HCT116 (cell line): ENCODE results near the gene GALNT18. TPM values are rescaled to one million over a fixed set of nuclear protein-coding genes. Genes with fewer than 3 reads are reported as not detected.

ENCODE experiments used
- ATAC-seq: fragments of 200-7000 bp; cut with Tn5 transposase; 2 replicates; pipeline ENCODE4 v1.9.1; 2020; ENCODE audit warnings: mild to moderate bottlenecking, moderate library complexity
- BruUV-seq: library from RNA; stranded (reverse); fragments of 400-500 nt; replicated peaks from 2 replicates; lab custom pipeline; 2021; lab: Mats Ljungman, UMichigan
- CTCF ChIA-PET: fragments of 300-600 bp; sonication (Branson Sonifier 250); formaldehyde crosslinking; loops from one replicate; lab custom pipeline; 2021; ENCODE audit warnings: antibody characterized with exemption; lab: Charles Lee
- POLR2A ChIA-PET: fragments of 300-600, 350-600 bp; sonication (Branson Sonifier 250); formaldehyde crosslinking; loops from one replicate; lab custom pipeline; 2021; ENCODE audit warnings: antibody characterized with exemption; lab: Charles Lee
- RAD21 ChIA-PET, 2 experiments: fragments of 300-600 bp; sonication (Branson Sonifier 250); formaldehyde crosslinking; loops; one replicate each; lab custom pipeline; 2023; ENCODE audit warnings: low total read pairs in 2 of 2; ENCODE audit not compliant: uncharacterized antibody in 2 of 2, unreplicated experiment in 2 of 2, low non-redundant PET in 1 of 2; lab: Charles Lee
- DNase-seq: peaks from one replicate; pipeline ENCODE4 v3.0.0-alpha.2; 2010; ENCODE audit warnings: low read depth, low spot score
- H2AFZ ChIP-seq: fragments of 200-600 bp; shearing (Covaris generic), sonication (generic); 2 replicates; pipeline ENCODE4 v1.6.1; 2017; ENCODE audit warnings: low read depth, mixed run types, mixed read lengths, antibody characterized with exemption, low read length; ENCODE audit not compliant: poor library complexity, severe bottlenecking
- H3K27ac ChIP-seq: 2 replicates; pipeline ENCODE4 v1.5.1; 2012; ENCODE audit warnings: low read depth, low read length
- H3K27me3 ChIP-seq: fragments of 200-600 bp; sonication (generic); 2 replicates; pipeline ENCODE4 v1.6.1; 2016; ENCODE audit warnings: mixed run types, low read length, mixed read lengths; ENCODE audit not compliant: insufficient read depth
- H3K36me3 ChIP-seq, 2 experiments: fragments of 200-500 bp in 1 of 2; fragments of 200-600 bp in 1 of 2; sonication (Bioruptor generic) in 1 of 2; sonication (generic) in 1 of 2; 2 replicates each; pipeline versions ENCODE4 v1.5.1 to v1.6.1; 2014 to 2016; ENCODE audit warnings: low read length in 2 of 2, inconsistent platforms in 1 of 2, mixed read lengths in 1 of 2, mixed run types in 1 of 2; ENCODE audit not compliant: insufficient read depth in 2 of 2, control insufficient read depth in 1 of 2
- H3K4me1 ChIP-seq, 2 experiments: fragments of 200-600 bp in 1 of 2; sonication (generic) in 1 of 2; 2 replicates each; pipeline versions ENCODE4 v1.5.1 to v1.6.1; 2012 to 2017; ENCODE audit warnings: low read length in 2 of 2, inconsistent platforms in 1 of 2, mild to moderate bottlenecking in 1 of 2, mixed read lengths in 1 of 2, mixed run types in 1 of 2, moderate library complexity in 1 of 2; ENCODE audit not compliant: insufficient read depth in 2 of 2, control insufficient read depth in 1 of 2
- H3K4me2 ChIP-seq: fragments of 200-600 bp; sonication (generic); 2 replicates; pipeline ENCODE4 v1.6.1; 2017; ENCODE audit warnings: mixed run types, low read length, mixed read lengths
- H3K4me3 ChIP-seq, 2 experiments: fragments of 200-600 bp in 1 of 2; sonication (generic) in 1 of 2; replicated peaks in 1 of 2; 2 replicates each; pipeline ENCODE4 v1.5.1; 2011 to 2016; ENCODE audit warnings: low read length in 2 of 2, control low read depth in 1 of 2, low read depth in 1 of 2, mild to moderate bottlenecking in 1 of 2, mixed read lengths in 1 of 2, mixed run types in 1 of 2
- H3K79me2 ChIP-seq: fragments of 200-600 bp; sonication (generic); 2 replicates; pipeline ENCODE4 v1.6.1; 2017; ENCODE audit warnings: mild to moderate bottlenecking, mixed run types, low read length, moderate library complexity, mixed read lengths; ENCODE audit not compliant: insufficient read depth
- H3K9ac ChIP-seq: fragments of 200-600 bp; sonication (generic); 2 replicates; pipeline ENCODE4 v1.6.1; 2016; ENCODE audit warnings: low read length, mixed read lengths
- H3K9me2 ChIP-seq: fragments of 200-600 bp; sonication (generic), shearing (Covaris generic); 2 replicates; pipeline ENCODE4 v1.6.1; 2017; ENCODE audit warnings: mixed run types, mild to moderate bottlenecking, moderate library complexity; ENCODE audit not compliant: insufficient read depth
- H3K9me3 ChIP-seq, 2 experiments: fragments of 200-500 bp in 1 of 2; fragments of 200-600 bp in 1 of 2; sonication (Bioruptor generic) in 1 of 2; sonication (generic) in 1 of 2; 2 replicates each; pipeline ENCODE4 v1.6.1; 2014 to 2017; ENCODE audit warnings: low read length in 2 of 2, mixed read lengths in 2 of 2, inconsistent platforms in 1 of 2, low read depth in 1 of 2, mild to moderate bottlenecking in 1 of 2, mixed run types in 1 of 2, moderate library complexity in 1 of 2; ENCODE audit not compliant: control insufficient read depth in 1 of 2, insufficient read depth in 1 of 2
- H4K20me1 ChIP-seq: fragments of 200-600 bp; sonication (generic), shearing (Covaris generic); 2 replicates; pipeline ENCODE4 v1.6.1; 2017; ENCODE audit warnings: mixed run types, mild to moderate bottlenecking, moderate library complexity; ENCODE audit not compliant: insufficient read depth
- ATF3 ChIP-seq: IDR thresholded peaks from 2 replicates; pipeline ENCODE4 v1.6.1; 2012
- CBX3 ChIP-seq: IDR thresholded peaks from 2 replicates; pipeline ENCODE4 v1.6.1; 2012; ENCODE audit warnings: low read depth
- EGR1 ChIP-seq: IDR thresholded peaks from 2 replicates; pipeline ENCODE4 v1.6.1; 2012; ENCODE audit warnings: low read depth
- EZH2phosphoT487 ChIP-seq: fragments of 200-600 bp; IDR thresholded peaks from 2 replicates; pipeline ENCODE4 v1.6.1; 2018; ENCODE audit warnings: antibody characterized with exemption, borderline replicate concordance
- JUND ChIP-seq: IDR thresholded peaks from 2 replicates; pipeline ENCODE4 v1.6.1; 2012
- POLR2AphosphoS5 ChIP-seq: IDR thresholded peaks from 2 replicates; pipeline ENCODE4 v1.6.1; 2011; ENCODE audit warnings: mild to moderate bottlenecking, low read depth, low read length, moderate library complexity
- REST ChIP-seq: IDR thresholded peaks from 2 replicates; pipeline ENCODE4 v1.6.1; 2012; ENCODE audit warnings: low read depth
- SIN3A ChIP-seq: IDR thresholded peaks from 2 replicates; pipeline ENCODE4 v1.6.1; 2012; ENCODE audit warnings: low read depth
- SP1 ChIP-seq: IDR thresholded peaks from 2 replicates; pipeline ENCODE4 v1.6.1; 2012; ENCODE audit warnings: low read depth
- SRF ChIP-seq: IDR thresholded peaks from 2 replicates; pipeline ENCODE4 v1.6.1; 2012; ENCODE audit warnings: low read depth
- YY1 ChIP-seq: IDR thresholded peaks from 2 replicates; pipeline ENCODE4 v1.6.1; 2011; ENCODE audit warnings: low read length, low read depth, moderate library complexity, mild to moderate bottlenecking; ENCODE audit not compliant: insufficient replicate concordance; ENCODE audit errors: extremely low read depth
- ZNF274 ChIP-seq: fragments of 200-500 bp; sonication (Bioruptor generic); IDR thresholded peaks from 2 replicates; pipeline ENCODE4 v1.6.1; 2014; ENCODE audit warnings: mild to moderate bottlenecking, low read depth, low read length, inconsistent platforms
- intact Hi-C: fragments of 100-400 bp; cut with micrococcal nuclease; formaldehyde crosslinking; loops from 2 replicates; pipeline ENCODE4 v1.10.0; 2022
- total RNA-seq: library from RNA; stranded (reverse); gene quantifications from one replicate; pipeline ENCODE4 v1.2.1, GENCODE V29; 2021; ENCODE audit not compliant: unreplicated experiment
- TF ChIP-seq, protein P1 (sequence below): IDR thresholded peaks from 2 replicates; pipeline ENCODE4 v1.6.1; 2012
- TF ChIP-seq, protein P2 (sequence below): IDR thresholded peaks from 2 replicates; pipeline ENCODE4 v1.6.1; 2011; ENCODE audit warnings: mild to moderate bottlenecking, low read length, moderate library complexity; ENCODE audit not compliant: insufficient replicate concordance; ENCODE audit errors: extremely low read depth

The GALNT18 gene
- total RNA-seq, 1 experiment from 2014 or later, result 19.9 TPM

DNA sequence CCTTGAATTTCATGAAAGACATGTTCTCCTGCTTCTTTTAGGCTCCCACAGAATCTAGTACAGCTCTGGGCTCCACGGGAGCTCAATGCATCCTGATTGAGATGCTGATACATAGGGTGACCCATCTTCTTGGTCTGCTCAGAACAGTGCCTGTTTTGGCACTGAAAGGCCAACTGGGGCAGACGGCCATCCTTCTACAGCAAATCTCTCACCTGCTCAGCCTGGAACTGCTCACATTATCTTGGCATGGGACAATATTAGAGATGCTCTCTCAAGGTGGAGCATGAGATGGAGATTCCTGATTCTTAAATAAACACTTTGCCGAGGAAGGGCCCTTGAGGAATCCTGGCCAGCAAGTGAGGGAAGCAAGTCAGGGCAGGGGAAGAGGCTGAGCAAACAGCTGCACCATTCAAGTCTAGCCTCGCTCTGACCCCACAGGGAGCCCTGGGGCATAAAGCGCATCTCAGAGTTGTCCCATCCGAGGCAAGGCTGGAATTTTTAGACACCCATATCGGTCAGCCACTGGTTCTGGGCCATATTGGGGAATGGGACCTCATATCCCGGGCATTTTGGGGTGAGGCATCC lies 210.3 kb downstream of the GALNT18 start:
- POLR2A ChIA-PET, result no interaction called here
- Histone ChIP-seq H4K20me1 (no peaks in the 10 kb centered on the region), H3K27ac (no peak overlapping the region), H3K9me3 (no peaks in the 10 kb centered on the region), H3K4me3 (no peak overlapping the region), H3K79me2 (no peaks in the 10 kb centered on the region), H3K9ac (no peak overlapping the region), H3K4me2 (no peak overlapping the region), H2AFZ (no peak overlapping the region), H3K27me3 (no peaks in the 10 kb centered on the region), H3K4me1 (peaks cover 7 to 18% of the 10 kb centered on the region in 2 experiments; a peak in 2 of 4 replicates), H3K36me3 (no peaks in the 10 kb centered on the region), H3K9me2 (no peaks in the 10 kb centered on the region)
- TF ChIP-seq EGR1, result no peak
- TF ChIP-seq SP1, result no peak
- no peak for TF ChIP-seq CBX3
- TF ChIP-seq POLR2AphosphoS5, result no peak
- TF ChIP-seq, protein P1, sequence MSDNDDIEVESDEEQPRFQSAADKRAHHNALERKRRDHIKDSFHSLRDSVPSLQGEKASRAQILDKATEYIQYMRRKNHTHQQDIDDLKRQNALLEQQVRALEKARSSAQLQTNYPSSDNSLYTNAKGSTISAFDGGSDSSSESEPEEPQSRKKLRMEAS, result no peak
- no peak for TF ChIP-seq REST
- TF ChIP-seq SRF, result no peak
- no peak for TF ChIP-seq ZNF274
- no peak for TF ChIP-seq EZH2phosphoT487
- TF ChIP-seq ATF3, result no peak
- no peak for TF ChIP-seq YY1
- no peak for TF ChIP-seq SIN3A
- no peak for TF ChIP-seq JUND
- TF ChIP-seq, protein P2, sequence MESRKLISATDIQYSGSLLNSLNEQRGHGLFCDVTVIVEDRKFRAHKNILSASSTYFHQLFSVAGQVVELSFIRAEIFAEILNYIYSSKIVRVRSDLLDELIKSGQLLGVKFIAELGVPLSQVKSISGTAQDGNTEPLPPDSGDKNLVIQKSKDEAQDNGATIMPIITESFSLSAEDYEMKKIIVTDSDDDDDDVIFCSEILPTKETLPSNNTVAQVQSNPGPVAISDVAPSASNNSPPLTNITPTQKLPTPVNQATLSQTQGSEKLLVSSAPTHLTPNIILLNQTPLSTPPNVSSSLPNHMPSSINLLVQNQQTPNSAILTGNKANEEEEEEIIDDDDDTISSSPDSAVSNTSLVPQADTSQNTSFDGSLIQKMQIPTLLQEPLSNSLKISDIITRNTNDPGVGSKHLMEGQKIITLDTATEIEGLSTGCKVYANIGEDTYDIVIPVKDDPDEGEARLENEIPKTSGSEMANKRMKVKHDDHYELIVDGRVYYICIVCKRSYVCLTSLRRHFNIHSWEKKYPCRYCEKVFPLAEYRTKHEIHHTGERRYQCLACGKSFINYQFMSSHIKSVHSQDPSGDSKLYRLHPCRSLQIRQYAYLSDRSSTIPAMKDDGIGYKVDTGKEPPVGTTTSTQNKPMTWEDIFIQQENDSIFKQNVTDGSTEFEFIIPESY, result no peak
- DNase-seq (no peak), ATAC-seq (no peak)
- intact Hi-C loops, result no loop called here
- no TSS peak for BruUV-seq
- CTCF ChIA-PET, result no interaction called here
- RAD21 ChIA-PET, result no interaction called here
